ENCODE measurements around the gene CDC123.

- no peak for TF ChIP-seq POLR2A (IDR thresholded peaks at IDR 0.05; ENCODE audit: low read depth, low read length)
- TF ChIP-seq POLR2AphosphoS5 (IDR thresholded peaks at IDR 0.05; ENCODE audit: low read depth, low read length): no peak
- TF ChIP-seq TAF1 (IDR thresholded peaks at IDR 0.05; ENCODE audit: borderline replicate concordance, low read depth, low read length): no peak
Measured at GRCh38 chr10:12279281-12279680, 83.3 kb downstream of the CDC123 start.

Measured in GM12892 (cell line).